Right lobe of liver (tissue), 6 donors: Measurements from ENCODE around the gene SLC6A9. TPM values are rescaled to one million over a fixed set of nuclear protein-coding genes. Genes with fewer than 3 reads are reported as not detected.
A peak's percentile ranks its signal among the peaks of the same experiment; 100 is the strongest.

Experiments
- ATAC-seq, 4 donors: fragments of 200-7000 bp; cut with Tn5 transposase; one replicate each; pipeline ENCODE4 v1.9.1; 2020; ENCODE audit warnings: mild to moderate bottlenecking in 4 of 4, moderate library complexity in 4 of 4
- DNase-seq, 3 donors: peaks; one replicate each; pipeline ENCODE4 v3.0.0-alpha.2; 2020
- H3K27ac ChIP-seq, 3 donors: fragments of 200-600 bp; one replicate each; pipeline ENCODE4 v1.8.0; 2022
- H3K27me3 ChIP-seq, 2 donors: fragments of 200-600 bp; one replicate each; pipeline ENCODE4 v1.8.0; 2022
- H3K36me3 ChIP-seq, 4 donors: fragments of 200-600 bp; sonication (generic) in 1 of 4; one replicate each; pipeline versions ENCODE4 v1.5.1 to v1.8.0; 2017 to 2022; ENCODE audit warnings: control low read depth in 1 of 4
- H3K4me1 ChIP-seq, 4 donors: fragments of 200-600 bp; sonication (generic) in 1 of 4; one replicate each; pipeline versions ENCODE4 v1.5.1 to v1.8.0; 2017 to 2022; ENCODE audit warnings: control low read depth in 1 of 4
- H3K4me3 ChIP-seq, 3 donors: fragments of 200-600 bp; one replicate each; pipeline ENCODE4 v1.8.0; 2022
- H3K9me3 ChIP-seq, 4 donors: fragments of 200-600 bp; sonication (generic) in 1 of 4; one replicate each; pipeline versions ENCODE4 v1.5.1 to v1.8.0; 2017 to 2022; ENCODE audit warnings: control low read depth in 1 of 4
- POLR2A ChIP-seq: fragments of 450-650 bp; IDR thresholded peaks from one replicate; pipeline ENCODE4 v1.6.1; 2017; ENCODE audit warnings: antibody characterized with exemption, mild to moderate bottlenecking
- WGBS: methylation state at CpG from one replicate; pipeline ENCODE4 v1.1.6; 2018; ENCODE audit warnings: low coverage, low lambda C conversion rate; ENCODE audit not compliant: insufficient coverage; ENCODE audit errors: missing lambda C conversion rate; 5-methylcytosine and 5-hydroxymethylcytosine counted together
- intact Hi-C, 2 donors: fragments of 100-400 bp; cut with DNase I; formaldehyde crosslinking; loops; one replicate each; pipeline versions ENCODE4 v1.11.2 to v1.14.1; 2022
- total RNA-seq, 6 experiments: library from RNA; depleted of rRNA in 2 of 6; stranded (reverse); fragments of >200 nt in 2 of 6; fragmentation: NEBNext Ultra II Directional in 3 of 6; extraction: Animal tissue kit (Norgen Biotek cat#: 25700) in 3 of 6; gene quantifications; one replicate each; pipeline versions ENCODE4 v1.1.0 to v1.2.4, GENCODE V29; 2016 to 2023
- TF ChIP-seq, protein P1 (sequence below), 4 donors: fragments of 200-600 bp in 3 of 4; fragments of 450-650 bp in 1 of 4; IDR thresholded peaks; one replicate each; pipeline versions ENCODE4 v1.5.1 to v1.8.0; 2016 to 2022; ENCODE audit warnings: antibody characterized with exemption in 4 of 4, mild to moderate bottlenecking in 2 of 4
- donor health status: DM: no; HTN: yes; CAD: no.
- donor health status: DM: no; HTN: no; CAD: no.
- donor health status: DM: no; HTN: no; CAD: no.
- donor health status: DM: no; HTN: yes; CAD: no.
- donor health status: DM: no; HTN: yes; CAD: no.

Gene SLC6A9
- total RNA-seq, 6 experiments from 2014 or later: 0.78 to 2.2 (median 1.9) TPM

DNA sequence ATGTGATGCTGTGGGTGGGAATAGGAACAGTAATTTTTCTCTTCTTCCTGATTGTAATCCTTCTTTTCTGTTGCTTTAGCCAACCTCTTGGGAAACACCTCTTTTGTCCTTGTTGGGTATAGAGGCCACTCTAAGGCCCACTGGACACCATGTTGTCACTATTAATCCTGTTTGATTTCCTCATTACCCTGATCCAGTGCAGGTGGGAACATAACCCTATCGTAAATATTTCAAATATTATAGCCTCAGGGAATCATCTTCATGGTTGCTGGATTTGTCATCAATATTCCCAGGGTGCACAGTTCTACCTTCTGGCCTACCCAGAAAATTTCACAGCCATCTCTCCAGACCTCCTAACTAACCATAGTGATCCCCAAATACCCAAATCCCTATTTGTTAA, 27.9 kb upstream of the SLC6A9 start:
- no peak for TF ChIP-seq POLR2A
- TF ChIP-seq, protein P1, sequence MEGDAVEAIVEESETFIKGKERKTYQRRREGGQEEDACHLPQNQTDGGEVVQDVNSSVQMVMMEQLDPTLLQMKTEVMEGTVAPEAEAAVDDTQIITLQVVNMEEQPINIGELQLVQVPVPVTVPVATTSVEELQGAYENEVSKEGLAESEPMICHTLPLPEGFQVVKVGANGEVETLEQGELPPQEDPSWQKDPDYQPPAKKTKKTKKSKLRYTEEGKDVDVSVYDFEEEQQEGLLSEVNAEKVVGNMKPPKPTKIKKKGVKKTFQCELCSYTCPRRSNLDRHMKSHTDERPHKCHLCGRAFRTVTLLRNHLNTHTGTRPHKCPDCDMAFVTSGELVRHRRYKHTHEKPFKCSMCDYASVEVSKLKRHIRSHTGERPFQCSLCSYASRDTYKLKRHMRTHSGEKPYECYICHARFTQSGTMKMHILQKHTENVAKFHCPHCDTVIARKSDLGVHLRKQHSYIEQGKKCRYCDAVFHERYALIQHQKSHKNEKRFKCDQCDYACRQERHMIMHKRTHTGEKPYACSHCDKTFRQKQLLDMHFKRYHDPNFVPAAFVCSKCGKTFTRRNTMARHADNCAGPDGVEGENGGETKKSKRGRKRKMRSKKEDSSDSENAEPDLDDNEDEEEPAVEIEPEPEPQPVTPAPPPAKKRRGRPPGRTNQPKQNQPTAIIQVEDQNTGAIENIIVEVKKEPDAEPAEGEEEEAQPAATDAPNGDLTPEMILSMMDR (IDR thresholded peaks at IDR 0.05): no peak
- Histone ChIP-seq H3K4me3 (no peak overlapping the region), H3K4me1 (peaks cover 0 to 27% (median 2%) of the 10 kb centered on the region in 4 donors), H3K27ac (no peak overlapping the region), H3K27me3 (no peaks in the 10 kb centered on the region), H3K9me3 (no peaks in the 10 kb centered on the region), H3K36me3 (no peaks in the 10 kb centered on the region)
- intact Hi-C loops: no loop called here
- no peak for DNase-seq
- 100% methylated on average over 1 of the region's 1 CpG for WGBS
- no peak for ATAC-seq

- H3K27me3 ChIP-seq: no peaks in the 10 kb centered on the region
- DNase-seq: no peak
- intact Hi-C loops: no loop called here
Observed at GRCh38 chr1:44057293-44057692, 26.0 kb upstream of the SLC6A9 start.

GRCh38 chr1:44053394-44053793, 22.1 kb upstream of the SLC6A9 start:
- Histone ChIP-seq H3K4me3 (no peak overlapping the region), H3K4me1 (no peaks in the 10 kb centered on the region), H3K9me3 (no peaks in the 10 kb centered on the region), H3K27ac (no peak overlapping the region), H3K36me3 (no peaks in the 10 kb centered on the region), H3K27me3 (no peaks in the 10 kb centered on the region)
- ATAC-seq (no peak), DNase-seq (peak in 1 of 3 donors; percentile 19)
- no peak for TF ChIP-seq POLR2A
- TF ChIP-seq, protein P1 (IDR thresholded peaks at IDR 0.05): no peak
- WGBS: 100% methylated on average over 1 of the region's 2 CpGs
- intact Hi-C loops: no loop called here

More at GRCh38 chr1:44057293-44057692, 26.0 kb upstream of the SLC6A9 start:
- no peak for ATAC-seq
- 83% methylated on average over 1 of the region's 1 CpG for WGBS
- H3K9me3 ChIP-seq: no peaks in the 10 kb centered on the region
- H3K36me3 ChIP-seq: no peaks in the 10 kb centered on the region
- no peak overlapping the region for H3K4me3 ChIP-seq
- no peak overlapping the region for H3K27ac ChIP-seq
- H3K4me1 ChIP-seq: peaks cover 0 to 17% (median 2%) of the 10 kb centered on the region in 4 donors
- TF ChIP-seq, protein P1 (IDR thresholded peaks at IDR 0.05): no peak
- no peak for TF ChIP-seq POLR2A

GRCh38 chr1:44050261-44050660, 19.0 kb upstream of the SLC6A9 start:
- intact Hi-C loops: no loop called here
- no peak for TF ChIP-seq POLR2A
- TF ChIP-seq, protein P1 (IDR thresholded peaks at IDR 0.05): no peak
- WGBS: 64% methylated on average over 3 of the region's 3 CpGs
- Histone ChIP-seq H3K9me3 (no peaks in the 10 kb centered on the region), H3K27ac (no peak overlapping the region), H3K4me3 (no peak overlapping the region), H3K36me3 (no peaks in the 10 kb centered on the region), H3K27me3 (no peaks in the 10 kb centered on the region), H3K4me1 (no peaks in the 10 kb centered on the region)
- no peak for DNase-seq
- peak in 1 of 4 donors; percentile 22 for ATAC-seq

DNA sequence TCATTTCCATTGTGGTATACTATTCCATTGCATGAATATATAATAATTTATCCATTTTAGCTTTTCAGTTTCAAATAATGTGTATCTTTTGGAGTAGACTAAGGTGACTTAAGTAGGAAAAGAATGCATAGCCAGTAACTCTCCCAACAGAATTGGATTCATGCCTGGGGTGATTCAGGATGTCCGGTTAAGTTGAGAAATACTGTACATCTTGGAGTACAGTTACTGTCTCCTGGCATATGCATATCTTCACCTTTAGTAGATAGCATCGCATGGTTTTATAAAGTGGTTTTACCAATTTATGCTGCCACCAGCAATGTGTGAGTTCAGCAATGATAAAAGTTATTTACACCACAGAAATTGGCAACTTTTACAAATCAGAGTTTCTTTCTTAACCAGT, 18.6 kb upstream of the SLC6A9 start:
- no peaks in the 10 kb centered on the region for H3K36me3 ChIP-seq
- 27% methylated on average over 2 of the region's 2 CpGs for WGBS
- H3K27ac ChIP-seq: no peak overlapping the region
- H3K9me3 ChIP-seq: no peaks in the 10 kb centered on the region
- DNase-seq (no peak), ATAC-seq (no peak)
- H3K27me3 ChIP-seq: no peaks in the 10 kb centered on the region
- no peak for TF ChIP-seq POLR2A
- TF ChIP-seq, protein P1 (IDR thresholded peaks at IDR 0.05): no peak
- H3K4me3 ChIP-seq: no peak overlapping the region
- intact Hi-C loops: no loop called here
- no peaks in the 10 kb centered on the region for H3K4me1 ChIP-seq
